Measurements from ENCODE around the gene CCM2L. TPM values are rescaled to one million over a fixed set of nuclear protein-coding genes. Genes with fewer than 3 reads are reported as not detected.

CCM2L gene
- total RNA-seq, 1 experiment from 2014 or later = 0.32 TPM

GRCh38 chr20:31996996-31997395 lies 13.2 kb upstream of the CCM2L start:
- no TSS peak for BruUV-seq (replicated peaks)
- Mint-ChIP-seq H3K27ac (ENCODE audit: unreplicated experiment) (no peak overlapping the region), H3K4me3 (ENCODE audit: unreplicated experiment) (no peak overlapping the region), H3K27me3 (ENCODE audit: insufficient read depth, unreplicated experiment) (peaks cover 45% of the 10 kb centered on the region), H3K9me3 (ENCODE audit: unreplicated experiment) (no peaks in the 10 kb centered on the region), H3K36me3 (ENCODE audit: insufficient read depth, unreplicated experiment) (no peaks in the 10 kb centered on the region), H3K4me1 (ENCODE audit: low read depth, unreplicated experiment) (no peaks in the 10 kb centered on the region)
- no peak for DNase-seq
- Histone ChIP-seq H3K27me3 (replicated peaks; ENCODE audit: control insufficient read depth, insufficient read depth, low read length) (peaks cover 22% of the 10 kb centered on the region), H3K4me1 (no peaks in the 10 kb centered on the region), H3K9me3 (no peaks in the 10 kb centered on the region), H3K36me3 (ENCODE audit: control insufficient read depth, insufficient read depth, low read length) (no peaks in the 10 kb centered on the region), H3K4me3 (ENCODE audit: low read depth, low read length) (no peak overlapping the region)
- TF ChIP-seq, protein P1, sequence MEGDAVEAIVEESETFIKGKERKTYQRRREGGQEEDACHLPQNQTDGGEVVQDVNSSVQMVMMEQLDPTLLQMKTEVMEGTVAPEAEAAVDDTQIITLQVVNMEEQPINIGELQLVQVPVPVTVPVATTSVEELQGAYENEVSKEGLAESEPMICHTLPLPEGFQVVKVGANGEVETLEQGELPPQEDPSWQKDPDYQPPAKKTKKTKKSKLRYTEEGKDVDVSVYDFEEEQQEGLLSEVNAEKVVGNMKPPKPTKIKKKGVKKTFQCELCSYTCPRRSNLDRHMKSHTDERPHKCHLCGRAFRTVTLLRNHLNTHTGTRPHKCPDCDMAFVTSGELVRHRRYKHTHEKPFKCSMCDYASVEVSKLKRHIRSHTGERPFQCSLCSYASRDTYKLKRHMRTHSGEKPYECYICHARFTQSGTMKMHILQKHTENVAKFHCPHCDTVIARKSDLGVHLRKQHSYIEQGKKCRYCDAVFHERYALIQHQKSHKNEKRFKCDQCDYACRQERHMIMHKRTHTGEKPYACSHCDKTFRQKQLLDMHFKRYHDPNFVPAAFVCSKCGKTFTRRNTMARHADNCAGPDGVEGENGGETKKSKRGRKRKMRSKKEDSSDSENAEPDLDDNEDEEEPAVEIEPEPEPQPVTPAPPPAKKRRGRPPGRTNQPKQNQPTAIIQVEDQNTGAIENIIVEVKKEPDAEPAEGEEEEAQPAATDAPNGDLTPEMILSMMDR (IDR thresholded peaks at IDR 0.05; ENCODE audit: insufficient read depth in 1 of 2, low read depth in 1 of 2, low read length in 1 of 2, severe bottlenecking in 1 of 2, unreplicated experiment in 1 of 2) = no peak
- POLR2A ChIA-PET = no interaction called here
- CTCF ChIA-PET = no interaction called here
- intact Hi-C loops (cut with micrococcal nuclease; ENCODE audit: unreplicated experiment) = no loop called here

GRCh38 chr20:31998246-31998645 lies 12.0 kb upstream of the CCM2L start:
- ChIA-PET POLR2A (no interaction called here), CTCF (interaction anchor here (0.5 kb wide), 1 partner anchor 20 kb away, joined by 5 read pairs; no protein-coding TSS in a partner anchor)
- H3K27ac Mint-ChIP-seq (ENCODE audit: unreplicated experiment) = no peak overlapping the region
- intact Hi-C loops (cut with micrococcal nuclease; ENCODE audit: unreplicated experiment) = no loop called here
- H3K4me1 Mint-ChIP-seq (ENCODE audit: low read depth, unreplicated experiment) = no peaks in the 10 kb centered on the region
- Histone ChIP-seq H3K36me3 (ENCODE audit: control insufficient read depth, insufficient read depth, low read length) (no peaks in the 10 kb centered on the region), H3K4me3 (ENCODE audit: low read depth, low read length) (no peak overlapping the region), H3K4me1 (no peaks in the 10 kb centered on the region), H3K9me3 (no peaks in the 10 kb centered on the region), H3K27me3 (replicated peaks; ENCODE audit: control insufficient read depth, insufficient read depth, low read length) (peaks cover 19% of the 10 kb centered on the region)
- BruUV-seq (replicated peaks) = no TSS peak
- DNase-seq = no peak
- H3K4me3 Mint-ChIP-seq (ENCODE audit: unreplicated experiment) = no peak overlapping the region
- H3K36me3 Mint-ChIP-seq (ENCODE audit: insufficient read depth, unreplicated experiment) = no peaks in the 10 kb centered on the region
- TF ChIP-seq, protein P1 (IDR thresholded peaks at IDR 0.05; ENCODE audit: insufficient read depth in 1 of 2, low read depth in 1 of 2, low read length in 1 of 2, severe bottlenecking in 1 of 2, unreplicated experiment in 1 of 2) = no peak
- peaks cover 40% of the 10 kb centered on the region for H3K27me3 Mint-ChIP-seq (ENCODE audit: insufficient read depth, unreplicated experiment)
- H3K9me3 Mint-ChIP-seq (ENCODE audit: unreplicated experiment) = no peaks in the 10 kb centered on the region

DNA sequence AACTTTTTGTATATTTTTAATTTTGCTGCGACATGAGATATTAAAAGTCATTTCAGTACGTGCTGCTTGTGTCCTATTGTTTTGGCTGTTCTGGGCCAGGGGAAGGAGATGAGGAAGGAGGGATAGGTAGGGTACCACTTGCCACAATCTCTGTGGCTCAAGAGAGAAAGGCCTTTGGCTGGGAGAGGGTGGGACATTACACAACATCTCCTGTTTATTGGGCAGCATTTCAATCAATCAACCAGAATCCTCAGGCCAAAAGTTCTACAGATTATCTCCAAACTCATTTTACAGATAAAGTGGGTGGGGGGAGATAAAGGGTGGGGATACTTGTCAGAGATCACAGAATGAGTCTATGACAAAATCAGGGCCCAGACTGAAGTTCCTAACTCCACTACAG lies 6.9 kb upstream of the CCM2L start:
- TF ChIP-seq, protein P1 (IDR thresholded peaks at IDR 0.05; ENCODE audit: insufficient read depth in 1 of 2, low read depth in 1 of 2, low read length in 1 of 2, severe bottlenecking in 1 of 2, unreplicated experiment in 1 of 2) = no peak
- peaks cover 23% of the 10 kb centered on the region for H3K27me3 Mint-ChIP-seq (ENCODE audit: insufficient read depth, unreplicated experiment)
- H3K27ac Mint-ChIP-seq (ENCODE audit: unreplicated experiment) = no peak overlapping the region
- intact Hi-C loops (cut with micrococcal nuclease; ENCODE audit: unreplicated experiment) = no loop called here
- Histone ChIP-seq H3K4me1 (no peaks in the 10 kb centered on the region), H3K27me3 (replicated peaks; ENCODE audit: control insufficient read depth, insufficient read depth, low read length) (peaks cover 5% of the 10 kb centered on the region), H3K36me3 (ENCODE audit: control insufficient read depth, insufficient read depth, low read length) (no peaks in the 10 kb centered on the region), H3K9me3 (no peaks in the 10 kb centered on the region), H3K4me3 (ENCODE audit: low read depth, low read length) (no peak overlapping the region)
- H3K36me3 Mint-ChIP-seq (ENCODE audit: insufficient read depth, unreplicated experiment) = no peaks in the 10 kb centered on the region
- ChIA-PET POLR2A (no interaction called here), CTCF (interaction anchor here (1.6 kb wide), 1 partner anchor 27 kb away, joined by 3 read pairs; no protein-coding TSS in a partner anchor)
- BruUV-seq (replicated peaks) = no TSS peak
- no peaks in the 10 kb centered on the region for H3K4me1 Mint-ChIP-seq (ENCODE audit: low read depth, unreplicated experiment)
- H3K9me3 Mint-ChIP-seq (ENCODE audit: unreplicated experiment) = no peaks in the 10 kb centered on the region
- no peak for DNase-seq
- H3K4me3 Mint-ChIP-seq (ENCODE audit: unreplicated experiment) = no peak overlapping the region

Measured in Caco-2 (cell line).